HG03342 (cell line): ENCODE data around the gene GLIS2.

Experiments used
- ATAC-seq: cut with Tn5 transposase; IDR thresholded peaks from one replicate; pipeline ENCODE4 v1.9.1; 2021; ENCODE audit warnings: mild to moderate bottlenecking, moderate library complexity; ENCODE audit not compliant: unreplicated experiment

GLIS2 gene

GRCh38 chr16:4295581-4295980, 20.3 kb upstream of the GLIS2 start:
- no peak for ATAC-seq

GRCh38 chr16:4297480-4297879, 18.4 kb upstream of the GLIS2 start:
- ATAC-seq, result no peak

- no peak for ATAC-seq
Measured at GRCh38 chr16:4298761-4299522, 16.9 kb upstream of the GLIS2 start.

GRCh38 chr16:4301177-4301576, 14.7 kb upstream of the GLIS2 start:
- ATAC-seq, result no peak

- ATAC-seq, result no peak
Measured at GRCh38 chr16:4301968-4302367, 13.9 kb upstream of the GLIS2 start.

- no peak for ATAC-seq
Measured at GRCh38 chr16:4303973-4304372, 11.9 kb upstream of the GLIS2 start.

GRCh38 chr16:4306470-4307214, 9.2 kb upstream of the GLIS2 start:
- ATAC-seq, result no peak

- peak; percentile 87 for ATAC-seq
Measured at GRCh38 chr16:4307215-4308037, 8.4 kb upstream of the GLIS2 start.

- ATAC-seq, result no peak
Measured at GRCh38 chr16:4309102-4309832, 6.6 kb upstream of the GLIS2 start.

GRCh38 chr16:4309833-4310266, 6.0 kb upstream of the GLIS2 start:
- ATAC-seq, result no peak

- ATAC-seq, result peak; percentile 38
Measured at GRCh38 chr16:4313563-4314531, 2.0 kb upstream of the GLIS2 start.

- no peak for ATAC-seq
Measured at GRCh38 chr16:4314532-4315185, 1.2 kb upstream of the GLIS2 start.

GRCh38 chr16:4316108-4316863, 419 bp downstream of the GLIS2 start:
- no peak for ATAC-seq

- no peak for ATAC-seq
Measured at GRCh38 chr16:4316864-4317531, 1.1 kb downstream of the GLIS2 start.

- ATAC-seq, result no peak
Measured at GRCh38 chr16:4317532-4318450, 1.9 kb downstream of the GLIS2 start.

GRCh38 chr16:4318451-4318910, 2.6 kb downstream of the GLIS2 start:
- ATAC-seq, result no peak

GRCh38 chr16:4318967-4319366, 3.1 kb downstream of the GLIS2 start:
- ATAC-seq, result no peak
